Measurements from ENCODE around the gene LRRC74A. TPM values are rescaled to one million over a fixed set of nuclear protein-coding genes. Genes with fewer than 3 reads are reported as not detected.

LRRC74A gene
- total RNA-seq, 2 experiments from 2014 or later = not detected

GRCh38 chr14:76781648-76782051 lies 44.6 kb upstream of the LRRC74A start:
- H3K36me3 Mint-ChIP-seq (ENCODE audit: low read depth) = peaks cover 3% of the 10 kb centered on the region
- no peaks in the 10 kb centered on the region for H3K27me3 Mint-ChIP-seq
- H3K4me3 Mint-ChIP-seq = no peak overlapping the region
- CTCF ChIA-PET = interaction anchor here (11.3 kb wide), 1 partner anchor 71 kb away, joined by 116 read pairs; no protein-coding TSS in a partner anchor
- intact Hi-C loops (cut with micrococcal nuclease) = loop anchor here (10.0 kb wide), 1 partner anchor 67 kb away; no protein-coding TSS in a partner anchor
- peak; percentile 63 for ATAC-seq
- peaks cover 26% of the 10 kb centered on the region for H3K4me1 Mint-ChIP-seq (ENCODE audit: low read depth)
- H3K27ac Mint-ChIP-seq = peak overlapping the region; percentile 82
- no peaks in the 10 kb centered on the region for H3K9me3 Mint-ChIP-seq
- TF ChIP-seq CTCF (IDR thresholded peaks at IDR 0.05) = no peak
- DNase-seq = peak; percentile 43
- POLR2A ChIA-PET = no interaction called here

- Mint-ChIP-seq H3K9me3 (no peaks in the 10 kb centered on the region), H3K36me3 (ENCODE audit: low read depth) (peaks cover 5% of the 10 kb centered on the region), H3K4me3 (no peak overlapping the region), H3K4me1 (ENCODE audit: low read depth) (peaks cover 26% of the 10 kb centered on the region), H3K27ac (peak overlapping the region; percentile 82), H3K27me3 (no peaks in the 10 kb centered on the region)
- DNase-seq (no peak), ATAC-seq (no peak)
- TF ChIP-seq CTCF (IDR thresholded peaks at IDR 0.05) = no peak
- CTCF ChIA-PET = interaction anchor here (4.1 to 11.3 kb wide), 2 partner anchors 12 to 72 kb away, joined by 51 to 116 read pairs; no protein-coding TSS in a partner anchor
- intact Hi-C loops (cut with micrococcal nuclease) = loop anchor here (10.0 kb wide), 1 partner anchor 67 kb away; no protein-coding TSS in a partner anchor
- POLR2A ChIA-PET = interaction anchor here (1.7 kb wide), 2 partner anchors 11 to 31 kb away, joined by 5 to 6 read pairs; partner anchors contain the start of gene ANGEL1
Observed at GRCh38 chr14:76782115-76782884, 43.9 kb upstream of the LRRC74A start.

- POLR2A ChIA-PET = interaction anchor here (1.7 kb wide), 2 partner anchors 12 to 30 kb away, joined by 5 to 6 read pairs; partner anchors contain the start of gene ANGEL1
- Mint-ChIP-seq H3K9me3 (no peaks in the 10 kb centered on the region), H3K27ac (peak overlapping the region; percentile 82), H3K36me3 (ENCODE audit: low read depth) (peaks cover 5% of the 10 kb centered on the region), H3K27me3 (no peaks in the 10 kb centered on the region), H3K4me1 (ENCODE audit: low read depth) (peaks cover 26% of the 10 kb centered on the region), H3K4me3 (no peak overlapping the region)
- DNase-seq (no peak), ATAC-seq (no peak)
- intact Hi-C loops (cut with micrococcal nuclease) = loop anchor here (10.0 kb wide), 1 partner anchor 68 kb away; no protein-coding TSS in a partner anchor
- CTCF ChIA-PET = interaction anchor here (1.2 to 11.3 kb wide), 5 partner anchors 13 to 287 kb away, joined by 3 to 116 read pairs (median 36); partner anchors contain the start of gene ANGEL1
- TF ChIP-seq CTCF (IDR thresholded peaks at IDR 0.05) = no peak
Observed at GRCh38 chr14:76782885-76783566, 43.2 kb upstream of the LRRC74A start.

GRCh38 chr14:76784266-76784874 lies 41.8 kb upstream of the LRRC74A start:
- DNase-seq (no peak), ATAC-seq (no peak)
- intact Hi-C loops (cut with micrococcal nuclease) = loop anchor here (10.0 kb wide), 1 partner anchor 70 kb away; no protein-coding TSS in a partner anchor
- Mint-ChIP-seq H3K9me3 (no peaks in the 10 kb centered on the region), H3K4me1 (ENCODE audit: low read depth) (peaks cover 24% of the 10 kb centered on the region), H3K36me3 (ENCODE audit: low read depth) (peaks cover 15% of the 10 kb centered on the region), H3K27me3 (no peaks in the 10 kb centered on the region), H3K27ac (no peak overlapping the region), H3K4me3 (no peak overlapping the region)
- CTCF ChIA-PET = interaction anchor here (0.6 to 11.3 kb wide), 19 partner anchors 9 to 1074 kb away, joined by 3 to 116 read pairs (median 4); partner anchors contain the start of genes ANGEL1 and VASH1
- TF ChIP-seq CTCF (IDR thresholded peaks at IDR 0.05) = no peak
- POLR2A ChIA-PET = no interaction called here
